ENCODE data around the gene MTHFD2L. TPM values are rescaled to one million over a fixed set of nuclear protein-coding genes. Genes with fewer than 3 reads are reported as not detected.

Gene MTHFD2L
- total and polyA plus RNA-seq, 9 of the 15 experiments (the other 6 are each of a cell fraction or from before 2014, with no cell fraction given) = 10.0 to 39.0 (median 26.0) TPM

DNA sequence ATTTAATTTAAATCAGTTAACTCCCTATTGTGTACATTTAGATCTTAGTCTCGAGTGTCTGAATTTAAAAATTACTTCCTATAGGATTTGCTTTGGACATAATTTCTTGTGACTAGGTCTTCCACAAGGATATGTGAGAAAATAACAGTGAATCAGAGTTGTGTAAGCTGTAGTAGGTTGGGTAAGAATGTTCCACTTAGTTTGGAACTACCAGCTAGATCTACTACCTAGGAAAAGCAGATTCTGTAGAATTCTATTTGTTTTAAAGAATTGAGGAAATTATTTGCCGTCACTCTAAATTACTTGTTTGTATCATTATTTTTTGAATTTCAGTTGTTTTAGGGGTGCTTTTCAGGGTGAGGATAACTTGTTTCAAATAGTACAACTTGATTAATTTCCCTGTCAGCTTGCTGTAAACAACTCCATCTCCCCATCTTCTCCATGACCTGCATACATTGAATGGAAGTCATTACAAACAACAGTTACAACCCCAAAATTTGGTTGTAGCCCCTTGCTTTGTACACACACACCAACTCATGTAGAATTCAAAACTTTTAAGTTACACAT is 1.3 kb downstream of the MTHFD2L start (continued):
- TF ChIP-seq JUND (IDR thresholded peaks at IDR 0.05; ENCODE audit: borderline replicate concordance, low read depth, low read length) (no peak), JUND (tag; IDR thresholded peaks at IDR 0.05; ENCODE audit: borderline replicate concordance, low read depth, low read length) (no peak), XRCC3 (IDR thresholded peaks at IDR 0.05) (no peak), FOS (IDR thresholded peaks at IDR 0.05; ENCODE audit: extremely low read depth, insufficient read length) (no peak), CBX2 (IDR thresholded peaks at IDR 0.05; ENCODE audit: insufficient read depth, low read length, poor library complexity, severe bottlenecking) (no peak), UBTF (IDR thresholded peaks at IDR 0.05; ENCODE audit: borderline replicate concordance in 1 of 2, low read depth in 2 of 2, low read length in 2 of 2) (no peak), MEIS2 (IDR thresholded peaks at IDR 0.05; ENCODE audit: partially characterized antibody) (peak; percentile 90), ZNF217 (CRISPR knock-in tag; IDR thresholded peaks at IDR 0.05) (no peak)

All from K562 (cell line).